ENCODE measurements around the gene KAZN.

Gene KAZN

DNA sequence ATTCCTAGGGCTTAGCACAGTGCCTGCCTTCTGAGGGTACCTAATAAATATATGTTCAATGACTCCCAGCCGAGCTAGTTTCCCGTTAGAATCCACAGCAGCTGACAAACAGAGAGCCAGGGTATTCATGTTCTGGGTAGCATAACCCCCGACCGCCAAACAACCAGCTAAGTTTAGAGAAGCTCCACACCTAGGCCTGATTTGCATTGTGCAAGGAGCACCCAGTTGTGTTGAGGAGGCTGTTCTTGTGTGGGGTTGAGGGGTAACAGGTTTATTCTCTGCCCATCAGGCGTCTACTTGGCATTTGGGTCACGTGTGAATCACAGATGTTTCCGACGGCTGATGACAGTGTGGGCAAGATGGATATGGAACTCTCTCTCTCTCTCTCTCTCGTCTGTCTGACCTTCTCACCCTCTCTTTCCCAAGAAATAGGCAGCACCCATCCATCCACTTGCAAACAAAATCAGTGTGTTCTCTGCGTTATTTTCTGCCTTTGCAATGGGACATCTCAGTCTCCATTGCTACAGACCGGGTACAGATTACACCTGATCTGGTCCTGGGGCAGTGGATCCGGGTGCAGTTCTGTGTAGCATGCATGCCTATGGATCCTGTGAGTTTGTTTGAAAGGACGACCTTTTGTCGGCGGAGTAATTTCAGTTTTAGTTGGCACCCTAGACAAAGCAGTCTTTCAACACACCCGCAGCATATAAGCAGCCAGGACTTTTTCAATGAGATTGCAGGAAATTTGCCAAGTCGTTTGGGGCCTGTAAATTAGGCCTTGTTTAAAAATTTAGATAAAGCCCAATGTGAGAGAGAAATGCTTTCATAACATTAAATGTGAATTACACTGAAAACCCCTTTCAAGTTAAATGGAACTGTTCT is 29.4 kb downstream of the KAZN start:
- Histone ChIP-seq H3K9me3 (replicated peaks; ENCODE audit: insufficient read depth, low read length) (no peaks in the 10 kb centered on the region), H3K36me3 (replicated peaks; ENCODE audit: insufficient read depth, low read length) (no peaks in the 10 kb centered on the region), H3K79me2 (ENCODE audit: low read length) (no peaks in the 10 kb centered on the region), H2AFZ (ENCODE audit: low read length) (no peak overlapping the region), H3K4me3 (ENCODE audit: low read length) (no peak overlapping the region), H3K9ac (ENCODE audit: low read length) (no peak overlapping the region), H3F3A (ENCODE audit: insufficient read depth, low read length) (no peaks in the 10 kb centered on the region), H3K4me2 (ENCODE audit: low read depth, low read length) (no peak overlapping the region), H3K4me1 (ENCODE audit: low read length) (no peaks in the 10 kb centered on the region), H3K27me3 (replicated peaks; ENCODE audit: insufficient read depth, low read length) (no peaks in the 10 kb centered on the region), H3K9me2 (replicated peaks; ENCODE audit: insufficient read depth, low read length) (no peaks in the 10 kb centered on the region), H3K27ac (ENCODE audit: low read length) (no peak overlapping the region), H4K20me1 (ENCODE audit: insufficient read depth, low read length) (no peaks in the 10 kb centered on the region)
- TF ChIP-seq EZH2 (optimal IDR thresholded peaks at IDR 0.05; ENCODE audit: low read depth, low read length) (no peak), EZH2phosphoT487 (IDR thresholded peaks at IDR 0.05; ENCODE audit: low read length) (no peak)
- TF ChIP-seq, protein P1, sequence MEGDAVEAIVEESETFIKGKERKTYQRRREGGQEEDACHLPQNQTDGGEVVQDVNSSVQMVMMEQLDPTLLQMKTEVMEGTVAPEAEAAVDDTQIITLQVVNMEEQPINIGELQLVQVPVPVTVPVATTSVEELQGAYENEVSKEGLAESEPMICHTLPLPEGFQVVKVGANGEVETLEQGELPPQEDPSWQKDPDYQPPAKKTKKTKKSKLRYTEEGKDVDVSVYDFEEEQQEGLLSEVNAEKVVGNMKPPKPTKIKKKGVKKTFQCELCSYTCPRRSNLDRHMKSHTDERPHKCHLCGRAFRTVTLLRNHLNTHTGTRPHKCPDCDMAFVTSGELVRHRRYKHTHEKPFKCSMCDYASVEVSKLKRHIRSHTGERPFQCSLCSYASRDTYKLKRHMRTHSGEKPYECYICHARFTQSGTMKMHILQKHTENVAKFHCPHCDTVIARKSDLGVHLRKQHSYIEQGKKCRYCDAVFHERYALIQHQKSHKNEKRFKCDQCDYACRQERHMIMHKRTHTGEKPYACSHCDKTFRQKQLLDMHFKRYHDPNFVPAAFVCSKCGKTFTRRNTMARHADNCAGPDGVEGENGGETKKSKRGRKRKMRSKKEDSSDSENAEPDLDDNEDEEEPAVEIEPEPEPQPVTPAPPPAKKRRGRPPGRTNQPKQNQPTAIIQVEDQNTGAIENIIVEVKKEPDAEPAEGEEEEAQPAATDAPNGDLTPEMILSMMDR (IDR thresholded peaks at IDR 0.05; ENCODE audit: low read length), result no peak
- no peak for DNase-seq

DNA sequence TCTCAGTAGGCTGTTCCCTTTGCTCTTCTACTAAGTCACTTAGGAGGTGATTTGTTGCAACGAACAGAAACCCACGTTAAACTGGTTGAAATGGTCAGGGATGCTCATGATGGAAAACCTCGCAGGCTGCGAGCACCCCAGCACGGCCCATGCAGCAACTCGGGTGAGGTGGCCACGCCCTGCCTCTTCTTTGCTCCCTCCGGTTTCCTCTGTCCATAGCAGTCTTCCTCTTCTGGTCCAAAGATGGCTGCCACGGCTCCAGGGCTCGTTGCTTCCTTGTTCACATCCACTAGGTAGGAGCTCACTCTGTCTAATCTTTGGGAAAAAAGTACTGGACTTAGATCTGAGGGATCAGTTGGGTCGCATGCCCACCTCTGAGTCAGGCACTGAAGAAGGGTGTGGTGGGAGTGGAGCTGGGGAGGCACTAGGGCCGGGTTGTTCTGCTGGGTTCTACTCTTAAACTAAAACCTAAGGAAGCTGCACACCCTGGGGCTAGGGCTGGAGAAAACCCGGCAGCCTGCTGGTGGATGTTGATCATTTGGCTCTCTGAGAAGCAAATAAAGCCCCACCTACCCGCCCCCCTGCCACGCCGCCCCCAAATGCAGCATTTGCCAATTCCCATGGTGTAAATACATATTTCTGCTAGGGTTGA is 31.0 kb downstream of the KAZN start:
- Histone ChIP-seq H3K36me3 (replicated peaks; ENCODE audit: insufficient read depth, low read length) (no peaks in the 10 kb centered on the region), H3F3A (ENCODE audit: insufficient read depth, low read length) (no peaks in the 10 kb centered on the region), H3K9me3 (replicated peaks; ENCODE audit: insufficient read depth, low read length) (no peaks in the 10 kb centered on the region), H3K4me2 (ENCODE audit: low read depth, low read length) (no peak overlapping the region), H2AFZ (ENCODE audit: low read length) (no peak overlapping the region), H3K4me1 (ENCODE audit: low read length) (no peaks in the 10 kb centered on the region), H3K4me3 (ENCODE audit: low read length) (no peak overlapping the region), H3K79me2 (ENCODE audit: low read length) (no peaks in the 10 kb centered on the region), H3K9ac (ENCODE audit: low read length) (no peak overlapping the region), H3K27me3 (replicated peaks; ENCODE audit: insufficient read depth, low read length) (no peaks in the 10 kb centered on the region), H3K9me2 (replicated peaks; ENCODE audit: insufficient read depth, low read length) (no peaks in the 10 kb centered on the region), H3K27ac (ENCODE audit: low read length) (no peak overlapping the region), H4K20me1 (ENCODE audit: insufficient read depth, low read length) (no peaks in the 10 kb centered on the region)
- no peak for DNase-seq
- no peak for TF ChIP-seq EZH2phosphoT487 (IDR thresholded peaks at IDR 0.05; ENCODE audit: low read length)
- TF ChIP-seq, protein P1 (IDR thresholded peaks at IDR 0.05; ENCODE audit: low read length), result no peak
- TF ChIP-seq EZH2 (optimal IDR thresholded peaks at IDR 0.05; ENCODE audit: low read depth, low read length), result no peak

DNA sequence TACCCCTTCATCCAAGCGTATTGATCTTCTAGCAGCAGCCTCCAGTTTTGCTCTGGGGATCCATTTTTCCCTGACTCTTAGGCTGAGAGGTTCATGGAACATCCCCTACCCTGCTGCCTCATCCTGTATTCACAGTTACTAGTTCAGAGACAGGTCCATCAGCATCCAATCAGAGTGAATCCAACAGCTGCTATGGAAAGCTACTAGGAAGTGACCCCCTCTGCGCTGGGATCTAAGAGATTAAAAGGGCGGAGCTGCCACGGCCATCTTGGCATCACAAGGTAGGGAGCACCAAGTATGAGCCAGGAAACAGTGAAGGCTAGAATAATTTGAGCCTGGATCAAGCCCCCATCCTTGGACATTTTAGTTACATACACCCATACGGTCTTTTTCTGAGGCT is 32.5 kb downstream of the KAZN start:
- no peaks in the 10 kb centered on the region for H3K9me3 ChIP-seq (replicated peaks; ENCODE audit: insufficient read depth, low read length)
- no peaks in the 10 kb centered on the region for H3K79me2 ChIP-seq (ENCODE audit: low read length)
- TF ChIP-seq EZH2phosphoT487 (IDR thresholded peaks at IDR 0.05; ENCODE audit: low read length), result no peak
- no peak for TF ChIP-seq EZH2 (optimal IDR thresholded peaks at IDR 0.05; ENCODE audit: low read depth, low read length)
- TF ChIP-seq, protein P1 (IDR thresholded peaks at IDR 0.05; ENCODE audit: low read length), result no peak
- no peaks in the 10 kb centered on the region for H3K27me3 ChIP-seq (replicated peaks; ENCODE audit: insufficient read depth, low read length)
- no peak overlapping the region for H3K27ac ChIP-seq (ENCODE audit: low read length)
- no peak for DNase-seq
- no peaks in the 10 kb centered on the region for H4K20me1 ChIP-seq (ENCODE audit: insufficient read depth, low read length)
- H3K4me2 ChIP-seq (ENCODE audit: low read depth, low read length), result no peak overlapping the region
- H3K9ac ChIP-seq (ENCODE audit: low read length), result no peak overlapping the region
- H3K36me3 ChIP-seq (replicated peaks; ENCODE audit: insufficient read depth, low read length), result no peaks in the 10 kb centered on the region
- no peaks in the 10 kb centered on the region for H3F3A ChIP-seq (ENCODE audit: insufficient read depth, low read length)
- H3K4me3 ChIP-seq (ENCODE audit: low read length), result no peak overlapping the region
- H3K4me1 ChIP-seq (ENCODE audit: low read length), result no peaks in the 10 kb centered on the region
- H2AFZ ChIP-seq (ENCODE audit: low read length), result no peak overlapping the region
- no peaks in the 10 kb centered on the region for H3K9me2 ChIP-seq (replicated peaks; ENCODE audit: insufficient read depth, low read length)

All from MM.1S (cell line).